ENCODE data around the gene ELL2.

ELL2 gene

GRCh38 chr5:95972196-95972595 lies 10.5 kb upstream of the ELL2 start:
- DNase-seq (ENCODE audit: low read depth), result no peak
- no peak overlapping the region for H3K4me3 ChIP-seq (ENCODE audit: low read depth, low read length)
- no peak for TF ChIP-seq CTCF (IDR thresholded peaks at IDR 0.05; ENCODE audit: control insufficient read depth, extremely low read depth, insufficient read depth)

GRCh38 chr5:95970359-95970704 lies 8.7 kb upstream of the ELL2 start:
- no peak for DNase-seq (ENCODE audit: low read depth)

GRCh38 chr5:95969651-95970358 lies 8.2 kb upstream of the ELL2 start:
- DNase-seq (ENCODE audit: low read depth), result no peak
- H3K4me3 ChIP-seq (ENCODE audit: low read depth, low read length), result no peak overlapping the region
- no peak for TF ChIP-seq CTCF (IDR thresholded peaks at IDR 0.05; ENCODE audit: control insufficient read depth, extremely low read depth, insufficient read depth)

More at GRCh38 chr5:95970359-95970704, 8.7 kb upstream of the ELL2 start:
- no peak overlapping the region for H3K4me3 ChIP-seq (ENCODE audit: low read depth, low read length)
- no peak for TF ChIP-seq CTCF (IDR thresholded peaks at IDR 0.05; ENCODE audit: control insufficient read depth, extremely low read depth, insufficient read depth)

GRCh38 chr5:95969055-95969454 lies 7.4 kb upstream of the ELL2 start:
- no peak for TF ChIP-seq CTCF (IDR thresholded peaks at IDR 0.05; ENCODE audit: control insufficient read depth, extremely low read depth, insufficient read depth)

GRCh38 chr5:95967236-95967635 lies 5.6 kb upstream of the ELL2 start:
- TF ChIP-seq CTCF (IDR thresholded peaks at IDR 0.05; ENCODE audit: control insufficient read depth, extremely low read depth, insufficient read depth), result no peak
- H3K4me3 ChIP-seq (ENCODE audit: low read depth, low read length), result no peak overlapping the region
- DNase-seq (ENCODE audit: low read depth), result no peak

More at GRCh38 chr5:95969055-95969454, 7.4 kb upstream of the ELL2 start:
- no peak for DNase-seq (ENCODE audit: low read depth)
- no peak overlapping the region for H3K4me3 ChIP-seq (ENCODE audit: low read depth, low read length)

GRCh38 chr5:95966005-95966404 lies 4.4 kb upstream of the ELL2 start:
- no peak for DNase-seq (ENCODE audit: low read depth)
- no peak overlapping the region for H3K4me3 ChIP-seq (ENCODE audit: low read depth, low read length)
- no peak for TF ChIP-seq CTCF (IDR thresholded peaks at IDR 0.05; ENCODE audit: control insufficient read depth, extremely low read depth, insufficient read depth)

All from LNCaP clone FGC (cell line).